OCI-LY7 (cell line): ENCODE results near the gene PGPEP1. TPM values are rescaled to one million over a fixed set of nuclear protein-coding genes. Genes with fewer than 3 reads are reported as not detected.
A peak's percentile ranks its signal among the peaks of the same experiment; 100 is the strongest.

Experiments
- BruUV-seq: library from RNA; stranded (reverse); fragments of 400-500 nt; replicated peaks from 2 replicates; lab custom pipeline; 2021; lab: Mats Ljungman, UMichigan
- CTCF ChIA-PET: fragments of 300-600 bp; sonication (Branson Sonifier 250); formaldehyde crosslinking; loops from one replicate; lab custom pipeline; 2022; ENCODE audit warnings: antibody characterized with exemption; ENCODE audit not compliant: unreplicated experiment; lab: Charles Lee
- POLR2A ChIA-PET: fragments of 300-600 bp; sonication (Branson Sonifier 250); formaldehyde crosslinking; loops from one replicate; lab custom pipeline; 2022; ENCODE audit warnings: antibody characterized with exemption; lab: Charles Lee
- DNase-seq: peaks from one replicate; pipeline ENCODE4 v3.0.0-alpha.2; 2015; ENCODE audit warnings: low spot score
- H2AFZ ChIP-seq: fragments of 200-600 bp; sonication (generic), shearing (Covaris generic); 2 replicates; pipeline ENCODE4 v1.6.1; 2014; ENCODE audit warnings: mild to moderate bottlenecking, antibody characterized with exemption, low read length, moderate library complexity
- H3K27ac ChIP-seq: fragments of 200-600 bp; sonication (generic); 2 replicates; pipeline ENCODE4 v1.5.1; 2014; ENCODE audit warnings: mixed run types, low read depth, mild to moderate bottlenecking, moderate library complexity, low read length, inconsistent platforms; ENCODE audit not compliant: poor library complexity, severe bottlenecking
- H3K36me3 ChIP-seq: fragments of 200-600 bp; sonication (generic); 2 replicates; pipeline ENCODE4 v1.6.1; 2014; ENCODE audit warnings: mild to moderate bottlenecking, antibody characterized with exemption, low read length, moderate library complexity, mixed read lengths; ENCODE audit not compliant: insufficient read depth
- H3K4me1 ChIP-seq: fragments of 200-600 bp; sonication (generic); 2 replicates; pipeline ENCODE4 v1.5.1; 2014; ENCODE audit warnings: mild to moderate bottlenecking, low read length; ENCODE audit not compliant: insufficient read depth, poor library complexity, severe bottlenecking
- H3K4me2 ChIP-seq: fragments of 200-600 bp; sonication (generic); 2 replicates; pipeline ENCODE4 v1.6.1; 2014; ENCODE audit warnings: mild to moderate bottlenecking, low read length
- H3K4me3 ChIP-seq: fragments of 200-600 bp; sonication (generic); 2 replicates; pipeline ENCODE4 v1.5.1; 2014; ENCODE audit warnings: mild to moderate bottlenecking, low read depth, low read length; ENCODE audit not compliant: poor library complexity, severe bottlenecking
- H3K79me2 ChIP-seq: fragments of 200-600 bp; sonication (generic); 2 replicates; pipeline ENCODE4 v1.6.1; 2016; ENCODE audit warnings: low read depth, mild to moderate bottlenecking, low read length, moderate library complexity, mixed read lengths; ENCODE audit not compliant: insufficient read depth
- H3K9me2 ChIP-seq: fragments of 200-600 bp; sonication (generic); 2 replicates; pipeline ENCODE4 v1.6.1; 2016; ENCODE audit warnings: mild to moderate bottlenecking, low read length, mixed read lengths; ENCODE audit not compliant: insufficient read depth
- H3K9me3 ChIP-seq: fragments of 200-600 bp; sonication (generic); 2 replicates; pipeline ENCODE4 v1.6.1; 2014; ENCODE audit warnings: mild to moderate bottlenecking, mixed run types, low read length, mixed read lengths
- H4K20me1 ChIP-seq: fragments of 200-600 bp; sonication (generic); 2 replicates; pipeline ENCODE4 v1.6.1; 2014; ENCODE audit warnings: mild to moderate bottlenecking, antibody characterized with exemption, low read length, moderate library complexity, mixed read lengths; ENCODE audit not compliant: insufficient read depth
- CTCF ChIP-seq: fragments of 200-600 bp; sonication (generic); conservative IDR thresholded peaks from 2 replicates; pipeline ENCODE4 v1.5.1; 2014; ENCODE audit warnings: mild to moderate bottlenecking, antibody characterized with exemption, low read length, moderate library complexity, mixed read lengths
- EZH2phosphoT487 ChIP-seq: fragments of 200-600 bp; sonication (generic); IDR thresholded peaks from 2 replicates; pipeline ENCODE4 v1.6.1; 2018; ENCODE audit warnings: low read depth, borderline replicate concordance, mild to moderate bottlenecking, mixed run types, antibody characterized with exemption, low read length, moderate library complexity, mixed read lengths
- intact Hi-C: fragments of 100-400 bp; cut with micrococcal nuclease; formaldehyde crosslinking; loops from one replicate; pipeline ENCODE4 v1.10.0; 2022; ENCODE audit not compliant: unreplicated experiment
- total RNA-seq, 2 experiments: library from RNA; depleted of rRNA in 1 of 2; stranded (reverse); fragments of >200 nt in 1 of 2; shearing (Covaris generic) in 1 of 2; gene quantifications; 2 replicates each; pipeline ENCODE4 v1.2.3, GENCODE V29; 2014 to 2022

PGPEP1 gene
- total RNA-seq, 2 experiments from 2014 or later: 15.2 to 44.1 TPM

- Histone ChIP-seq H3K79me2 (peaks cover 5% of the 10 kb centered on the region; the same call in 1 of the 2 replicates), H3K4me1 (peaks cover 62% of the 10 kb centered on the region), H3K9me2 (no peaks in the 10 kb centered on the region), H3K4me2 (peak overlapping the region; percentile 71), H4K20me1 (no peaks in the 10 kb centered on the region), H3K4me3 (no peak overlapping the region), H3K9me3 (no peaks in the 10 kb centered on the region), H3K27ac (no peak overlapping the region), H2AFZ (no peak overlapping the region), H3K36me3 (no peaks in the 10 kb centered on the region)
- DNase-seq: no peak
- intact Hi-C loops: no loop called here
- no TSS peak for BruUV-seq
- POLR2A ChIA-PET: no interaction called here
- TF ChIP-seq CTCF (no peak), EZH2phosphoT487 (no peak)
- CTCF ChIA-PET: no interaction called here
Observed at GRCh38 chr19:18416778-18417249, 76.4 kb downstream of the PGPEP1 start.

DNA sequence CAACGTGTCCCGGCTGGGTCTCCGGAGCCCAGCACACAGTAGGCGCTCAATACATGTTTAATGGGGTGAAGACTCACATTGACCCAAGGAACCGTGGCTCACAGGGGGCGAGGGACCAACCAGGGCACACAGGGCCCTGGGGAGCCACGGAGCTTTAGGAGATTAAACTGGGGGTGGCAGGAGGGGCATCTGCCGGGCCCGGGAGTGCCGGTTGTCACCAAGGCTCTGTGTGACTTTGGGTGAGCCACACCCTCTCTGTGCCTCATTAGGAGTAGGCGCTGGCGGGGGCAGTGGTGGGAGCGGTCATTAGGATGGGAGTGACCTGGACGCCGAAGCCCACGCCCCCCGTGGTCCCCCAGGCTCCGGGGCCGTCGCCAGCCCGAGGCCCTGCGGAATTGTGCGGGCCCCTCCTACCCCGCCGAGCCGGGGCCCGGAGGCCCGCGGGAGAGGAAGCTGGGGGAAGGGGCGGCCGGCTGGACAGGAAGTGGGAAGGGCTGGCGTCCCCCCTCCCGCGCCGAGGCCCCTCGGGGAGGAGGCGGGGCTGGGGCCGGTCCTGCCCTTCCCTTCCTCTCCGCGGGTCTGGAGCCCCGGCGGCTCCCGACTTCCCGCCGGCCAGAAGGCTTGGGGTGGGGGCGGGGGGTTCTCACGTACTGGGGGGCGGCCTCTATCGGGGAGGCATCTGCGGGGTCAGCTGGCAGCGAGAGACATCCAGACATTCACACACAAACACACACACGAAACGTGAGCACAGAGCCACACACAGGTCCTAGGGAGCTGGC is 77.0 kb downstream of the PGPEP1 start:
- POLR2A ChIA-PET: interaction anchor here (0.6 to 1.7 kb wide), 2 partner anchors 71 to 95 kb away, joined by 3 read pairs; partner anchors contain the start of gene LSM4
- DNase-seq: no peak
- TF ChIP-seq CTCF: no peak
- no peak for TF ChIP-seq EZH2phosphoT487

GRCh38 chr19:18418029-18418482 is 77.7 kb downstream of the PGPEP1 start:
- DNase-seq: no peak
- TF ChIP-seq EZH2phosphoT487: no peak
- no peak for TF ChIP-seq CTCF
- H3K4me1 ChIP-seq: peaks cover 75% of the 10 kb centered on the region
- no peak overlapping the region for H3K4me3 ChIP-seq
- no peak overlapping the region for H3K27ac ChIP-seq
- H3K9me3 ChIP-seq: no peaks in the 10 kb centered on the region
- no TSS peak for BruUV-seq
- ChIA-PET POLR2A (interaction anchor here (0.6 to 1.7 kb wide), 3 partner anchors 24 to 96 kb away, joined by 3 read pairs; partner anchors contain the start of gene LSM4), CTCF (no interaction called here)
- no peaks in the 10 kb centered on the region for H3K36me3 ChIP-seq
- H3K4me2 ChIP-seq: peak overlapping the region; percentile 71
- peaks cover 14% of the 10 kb centered on the region; the same call in 1 of the 2 replicates for H3K79me2 ChIP-seq
- H4K20me1 ChIP-seq: no peaks in the 10 kb centered on the region
- no peak overlapping the region for H2AFZ ChIP-seq
- no peaks in the 10 kb centered on the region for H3K9me2 ChIP-seq
- intact Hi-C loops: no loop called here

More for the DNA sequence above, 77.0 kb downstream of the PGPEP1 start:
- Histone ChIP-seq H3K79me2 (peaks cover 11% of the 10 kb centered on the region; the same call in 1 of the 2 replicates), H3K36me3 (no peaks in the 10 kb centered on the region), H3K9me3 (no peaks in the 10 kb centered on the region), H3K4me2 (peak overlapping the region; percentile 71), H3K9me2 (no peaks in the 10 kb centered on the region), H3K4me3 (no peak overlapping the region), H3K27ac (no peak overlapping the region), H3K4me1 (peaks cover 69% of the 10 kb centered on the region), H2AFZ (no peak overlapping the region), H4K20me1 (no peaks in the 10 kb centered on the region)
- CTCF ChIA-PET: no interaction called here
- intact Hi-C loops: no loop called here
- no TSS peak for BruUV-seq
